SK-N-SH treated with all-trans-retinoic acid at 6 μM for 48 hours (cell line): ENCODE results near the gene GRM2.
A peak's percentile ranks its signal among the peaks of the same experiment; 100 is the strongest.

Source experiments
- ATAC-seq: fragments of 200-7000 bp; cut with Tn5 transposase; 3 replicates; pipeline ENCODE4 v1.9.1; 2020; ENCODE audit warnings: mild to moderate bottlenecking, moderate library complexity
- ARNTL ChIP-seq: fragments of 450-650 bp; formaldehyde crosslinking; IDR thresholded peaks from 2 replicates; pipeline ENCODE4 v1.5.0; 2020; ENCODE audit warnings: low read depth, mild to moderate bottlenecking, moderate library complexity, borderline replicate concordance
- BACH2 ChIP-seq: fragments of 250-450 bp; sonication (Bioruptor Pico); IDR thresholded peaks from 2 replicates; pipeline ENCODE4 v1.9.0; 2021; ENCODE audit warnings: mild to moderate bottlenecking, borderline replicate concordance
- CREB5 ChIP-seq: fragments of 250-450 bp; sonication (Bioruptor Pico); IDR thresholded peaks from 2 replicates; pipeline ENCODE4 v1.5.1; 2020; ENCODE audit warnings: low read depth, mild to moderate bottlenecking, moderate library complexity
- CSDC2 ChIP-seq: fragments of 250-450 bp; sonication (Bioruptor Pico); IDR thresholded peaks from 2 replicates; pipeline ENCODE4 v1.5.0; 2020; ENCODE audit warnings: mild to moderate bottlenecking, moderate library complexity
- ESRRG ChIP-seq: fragments of 250-450 bp; sonication (Bioruptor Pico); IDR thresholded peaks from 2 replicates; pipeline ENCODE4 v1.6.1; 2021; ENCODE audit warnings: mild to moderate bottlenecking
- GLIS3 ChIP-seq: fragments of 250-450 bp; sonication (Bioruptor Pico); IDR thresholded peaks from 2 replicates; pipeline ENCODE4 v1.5.0; 2020; ENCODE audit warnings: mild to moderate bottlenecking, moderate library complexity
- ISL1 ChIP-seq: fragments of 250-450 bp; sonication (Bioruptor Pico); IDR thresholded peaks from 2 replicates; pipeline ENCODE4 v2.1.2; 2022; ENCODE audit warnings: mild to moderate bottlenecking, moderate library complexity
- OSR1 ChIP-seq: fragments of 250-450 bp; sonication (Bioruptor Pico); IDR thresholded peaks from 2 replicates; pipeline ENCODE4 v1.8.0; 2022; ENCODE audit warnings: moderate library complexity, mild to moderate bottlenecking, inconsistent platforms
- PATZ1 ChIP-seq: fragments of 250-450 bp; sonication (Bioruptor Pico); IDR thresholded peaks from 2 replicates; pipeline ENCODE4 v1.8.0; 2020; ENCODE audit warnings: mild to moderate bottlenecking, moderate library complexity, borderline replicate concordance
- PPARA ChIP-seq: fragments of 250-450 bp; sonication (Bioruptor Pico); IDR thresholded peaks from 2 replicates; pipeline ENCODE4 v1.5.0; 2020; ENCODE audit warnings: mild to moderate bottlenecking, borderline replicate concordance
- RARB ChIP-seq: fragments of 250-450 bp; sonication (Bioruptor Pico); IDR thresholded peaks from 2 replicates; pipeline ENCODE4 v1.8.0; 2021; ENCODE audit warnings: mild to moderate bottlenecking, moderate library complexity
- SNAI2 ChIP-seq: fragments of 250-450 bp; sonication (Bioruptor Pico); IDR thresholded peaks from 2 replicates; pipeline ENCODE4 v1.5.0; 2020; ENCODE audit warnings: mild to moderate bottlenecking, moderate library complexity
- TCF4 ChIP-seq: fragments of 250-450 bp; sonication (Bioruptor Pico); IDR thresholded peaks from 2 replicates; pipeline ENCODE4 v1.8.0; 2021; ENCODE audit warnings: mild to moderate bottlenecking, moderate library complexity, borderline replicate concordance
- TOX ChIP-seq: fragments of 250-450 bp; sonication (Bioruptor Pico); IDR thresholded peaks from 2 replicates; pipeline ENCODE4 v1.8.0; 2021; ENCODE audit warnings: mild to moderate bottlenecking, moderate library complexity, borderline replicate concordance
- TSHZ2 ChIP-seq: fragments of 250-450 bp; sonication (Bioruptor Pico); IDR thresholded peaks from 2 replicates; pipeline ENCODE4 v1.5.0; 2020; ENCODE audit warnings: mild to moderate bottlenecking, moderate library complexity
- ZC3H10 ChIP-seq: fragments of 250-450 bp; sonication (Bioruptor Pico); IDR thresholded peaks from 2 replicates; pipeline ENCODE4 v1.5.1; 2021; ENCODE audit warnings: mild to moderate bottlenecking, moderate library complexity
- ZFP3 ChIP-seq: fragments of 250-450 bp; sonication (Bioruptor Pico); IDR thresholded peaks from 2 replicates; pipeline ENCODE4 v1.5.0; 2020; ENCODE audit warnings: mild to moderate bottlenecking, moderate library complexity
- ZFP30 ChIP-seq: fragments of 450-650 bp; formaldehyde crosslinking; IDR thresholded peaks from 2 replicates; pipeline ENCODE4 v1.5.0; 2022; ENCODE audit warnings: mild to moderate bottlenecking, moderate library complexity
- ZNF70 ChIP-seq: fragments of 450-650 bp; formaldehyde crosslinking; IDR thresholded peaks from 2 replicates; pipeline ENCODE4 v1.5.0; 2020; ENCODE audit warnings: mild to moderate bottlenecking, moderate library complexity
- ZNF8 ChIP-seq: fragments of 450-650 bp; formaldehyde crosslinking; IDR thresholded peaks from 2 replicates; pipeline ENCODE4 v1.5.0; 2020; ENCODE audit warnings: mild to moderate bottlenecking, moderate library complexity
- TF ChIP-seq, protein P1 (sequence below): fragments of 250-450 bp; sonication (Bioruptor Pico); IDR thresholded peaks from 2 replicates; pipeline ENCODE4 v1.5.1; 2021; ENCODE audit warnings: mild to moderate bottlenecking, moderate library complexity
- TF ChIP-seq, protein P2 (sequence below): fragments of 250-450 bp; sonication (Bioruptor Pico); IDR thresholded peaks from 2 replicates; pipeline ENCODE4 v1.8.0; 2021; ENCODE audit warnings: low read depth, mild to moderate bottlenecking, moderate library complexity, borderline replicate concordance

GRM2 gene

DNA sequence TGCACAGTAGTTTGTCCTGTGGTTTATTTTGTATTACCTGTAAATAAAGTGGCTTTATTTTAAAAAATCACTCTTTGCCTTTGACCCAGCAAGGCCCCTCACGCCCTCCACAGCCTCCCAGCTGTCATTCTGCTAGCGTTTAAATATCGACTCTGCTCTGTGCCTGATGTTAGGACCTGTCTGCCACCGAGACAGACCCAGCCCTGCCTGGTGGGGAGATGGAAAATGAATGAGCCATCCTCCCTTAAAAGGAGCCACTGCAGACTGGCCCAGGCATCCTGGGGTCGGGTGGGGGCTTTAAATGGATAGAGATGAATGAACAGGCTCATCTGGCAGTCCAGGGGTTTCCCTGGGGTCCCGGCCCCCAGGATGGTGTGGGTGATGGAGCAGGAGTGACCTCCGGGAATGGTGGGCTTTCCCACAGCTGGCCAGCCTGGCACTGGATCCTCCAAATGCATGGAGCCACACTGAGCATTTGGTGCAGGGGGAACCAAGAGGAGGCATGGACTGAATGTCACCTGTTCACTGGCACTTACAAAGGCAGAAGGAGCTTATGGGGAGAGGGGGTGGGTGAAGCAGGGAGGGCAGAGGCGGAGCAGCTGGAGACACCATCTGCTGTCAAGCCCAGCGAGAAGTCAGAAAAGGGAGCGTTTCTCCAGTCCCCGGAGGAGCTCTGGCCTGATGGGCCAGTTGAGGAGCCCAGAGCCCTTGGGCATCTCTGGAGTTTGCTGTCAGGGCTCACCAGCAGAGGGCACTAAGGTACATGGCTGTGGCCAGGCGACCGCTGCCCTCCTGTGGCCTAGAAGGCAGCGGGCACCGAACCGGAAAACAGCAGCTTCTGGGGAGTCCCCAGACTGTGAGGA, 11.9 kb downstream of the GRM2 start:
- no peak for TF ChIP-seq ESRRG (CRISPR knock-in tag)
- TF ChIP-seq TOX (CRISPR knock-in tag) = no peak
- no peak for TF ChIP-seq GLIS3 (CRISPR knock-in tag)
- no peak for TF ChIP-seq ZC3H10
- no peak for TF ChIP-seq BACH2 (CRISPR knock-in tag)
- no peak for TF ChIP-seq ZFP30 (CRISPR knock-in tag)
- TF ChIP-seq OSR1 = no peak
- TF ChIP-seq ISL1 (CRISPR knock-in tag) = no peak
- no peak for TF ChIP-seq CSDC2
- TF ChIP-seq ZNF8 (CRISPR knock-in tag) = no peak
- TF ChIP-seq, protein P1, sequence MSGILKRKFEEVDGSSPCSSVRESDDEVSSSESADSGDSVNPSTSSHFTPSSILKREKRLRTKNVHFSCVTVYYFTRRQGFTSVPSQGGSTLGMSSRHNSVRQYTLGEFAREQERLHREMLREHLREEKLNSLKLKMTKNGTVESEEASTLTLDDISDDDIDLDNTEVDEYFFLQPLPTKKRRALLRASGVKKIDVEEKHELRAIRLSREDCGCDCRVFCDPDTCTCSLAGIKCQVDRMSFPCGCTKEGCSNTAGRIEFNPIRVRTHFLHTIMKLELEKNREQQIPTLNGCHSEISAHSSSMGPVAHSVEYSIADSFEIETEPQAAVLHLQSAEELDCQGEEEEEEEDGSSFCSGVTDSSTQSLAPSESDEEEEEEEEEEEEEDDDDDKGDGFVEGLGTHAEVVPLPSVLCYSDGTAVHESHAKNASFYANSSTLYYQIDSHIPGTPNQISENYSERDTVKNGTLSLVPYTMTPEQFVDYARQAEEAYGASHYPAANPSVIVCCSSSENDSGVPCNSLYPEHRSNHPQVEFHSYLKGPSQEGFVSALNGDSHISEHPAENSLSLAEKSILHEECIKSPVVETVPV (CRISPR knock-in tag) = no peak
- TF ChIP-seq PATZ1 (CRISPR knock-in tag) = no peak
- TF ChIP-seq TCF4 = no peak
- no peak for TF ChIP-seq PPARA (CRISPR knock-in tag)
- TF ChIP-seq, protein P2, sequence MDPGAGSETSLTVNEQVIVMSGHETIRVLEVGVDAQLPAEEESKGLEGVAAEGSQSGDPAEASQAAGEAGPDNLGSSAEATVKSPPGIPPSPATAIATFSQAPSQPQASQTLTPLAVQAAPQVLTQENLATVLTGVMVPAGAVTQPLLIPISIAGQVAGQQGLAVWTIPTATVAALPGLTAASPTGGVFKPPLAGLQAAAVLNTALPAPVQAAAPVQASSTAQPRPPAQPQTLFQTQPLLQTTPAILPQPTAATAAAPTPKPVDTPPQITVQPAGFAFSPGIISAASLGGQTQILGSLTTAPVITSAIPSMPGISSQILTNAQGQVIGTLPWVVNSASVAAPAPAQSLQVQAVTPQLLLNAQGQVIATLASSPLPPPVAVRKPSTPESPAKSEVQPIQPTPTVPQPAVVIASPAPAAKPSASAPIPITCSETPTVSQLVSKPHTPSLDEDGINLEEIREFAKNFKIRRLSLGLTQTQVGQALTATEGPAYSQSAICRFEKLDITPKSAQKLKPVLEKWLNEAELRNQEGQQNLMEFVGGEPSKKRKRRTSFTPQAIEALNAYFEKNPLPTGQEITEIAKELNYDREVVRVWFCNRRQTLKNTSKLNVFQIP (CRISPR knock-in tag) = no peak
- no peak for TF ChIP-seq ZFP3
- no peak for TF ChIP-seq SNAI2 (CRISPR knock-in tag)
- no peak for TF ChIP-seq ARNTL (CRISPR knock-in tag)
- TF ChIP-seq CREB5 (CRISPR knock-in tag) = no peak
- TF ChIP-seq RARB (CRISPR knock-in tag) = no peak
- peak; percentile 98 for ATAC-seq

GRCh38 chr3:51719410-51720025, 12.7 kb downstream of the GRM2 start:
- TF ChIP-seq CREB5 (CRISPR knock-in tag) (no peak), ZNF70 (CRISPR knock-in tag) (no peak), PPARA (CRISPR knock-in tag) (no peak), PATZ1 (CRISPR knock-in tag) (no peak), ISL1 (CRISPR knock-in tag) (no peak), TSHZ2 (CRISPR knock-in tag) (no peak), CSDC2 (no peak), TOX (CRISPR knock-in tag) (no peak), TCF4 (no peak)
- TF ChIP-seq, protein P1 (CRISPR knock-in tag) = no peak
- TF ChIP-seq, all 23 proteins: peak for 0
- ATAC-seq = no peak; the same call in 2 of the 3 replicates
